HepG2 (cell line): ENCODE measurements around the gene CBLB. TPM values are rescaled to one million over a fixed set of nuclear protein-coding genes. Genes with fewer than 3 reads are reported as not detected.

Experiments
- YY1 ChIP-seq: IDR thresholded peaks from 2 replicates; pipeline ENCODE4 v1.6.1; 2011; ENCODE audit warnings: low read length, low read depth, moderate library complexity, mild to moderate bottlenecking; ENCODE audit not compliant: insufficient read depth, insufficient replicate concordance
- polyA plus RNA-seq, 8 experiments: library from polyadenylated mRNA; depleted of rRNA in 3 of 8; stranded (reverse) in 7 of 8; unstranded in 1 of 8; fragments of >200 nt; fragmentation: Illumina TruSeq in 4 of 8; extraction: Trizol in 4 of 8; gene quantifications; 2 replicates each; pipeline versions ENCODE4 v1.2.1 to v1.2.3, GENCODE V29; 2011 to 2016; ENCODE audit warnings: low read depth in 4 of 8, missing spikeins in 1 of 8, mixed read lengths in 1 of 8; ENCODE audit not compliant: insufficient read depth in 1 of 8
- total RNA-seq, 5 experiments: library from RNA; depleted of rRNA; stranded (reverse); fragments of >200 nt; fragmentation: Illumina TruSeq; extraction: Trizol; gene quantifications; 2 replicates each; pipeline ENCODE4 v1.2.3, GENCODE V29; 2016; ENCODE audit warnings: low read depth in 1 of 5
- TF ChIP-seq, protein P1 (sequence below): sonication (generic); formaldehyde crosslinking; IDR thresholded peaks from 2 replicates; pipeline ENCODE4 v1.4.0; 2020; ENCODE audit warnings: mild to moderate bottlenecking, missing genetic modification reagents
- TF ChIP-seq, protein P2 (sequence below): sonication (generic); formaldehyde crosslinking; IDR thresholded peaks from 2 replicates; pipeline ENCODE4 v1.8.0; 2022; ENCODE audit warnings: mild to moderate bottlenecking, missing genetic modification reagents

CBLB gene
- total and polyA plus RNA-seq, 2 of the 13 experiments (the other 11 are each of a cell fraction or from before 2014, with no cell fraction given) = 9.8 to 16.4 TPM

DNA sequence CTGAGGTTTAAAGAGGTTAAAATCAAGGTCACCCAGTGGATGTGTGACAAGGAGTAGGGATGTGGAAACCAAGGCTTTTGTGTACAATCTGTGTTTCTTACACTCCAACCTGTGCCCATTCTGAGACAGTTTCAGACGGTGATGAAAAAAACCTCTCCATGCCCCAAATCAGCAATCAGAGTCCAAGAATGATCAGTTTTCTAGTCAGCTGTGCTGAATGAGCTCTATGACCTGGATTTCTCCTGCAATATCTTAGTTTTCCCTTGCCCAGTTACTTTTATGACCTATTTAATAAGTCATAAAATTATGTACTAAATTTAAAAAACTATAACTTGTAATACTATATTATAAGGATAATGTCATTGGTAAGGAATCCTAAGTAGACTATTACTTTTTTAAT is 37.5 kb upstream of the CBLB start (continued):
- TF ChIP-seq, protein P1, sequence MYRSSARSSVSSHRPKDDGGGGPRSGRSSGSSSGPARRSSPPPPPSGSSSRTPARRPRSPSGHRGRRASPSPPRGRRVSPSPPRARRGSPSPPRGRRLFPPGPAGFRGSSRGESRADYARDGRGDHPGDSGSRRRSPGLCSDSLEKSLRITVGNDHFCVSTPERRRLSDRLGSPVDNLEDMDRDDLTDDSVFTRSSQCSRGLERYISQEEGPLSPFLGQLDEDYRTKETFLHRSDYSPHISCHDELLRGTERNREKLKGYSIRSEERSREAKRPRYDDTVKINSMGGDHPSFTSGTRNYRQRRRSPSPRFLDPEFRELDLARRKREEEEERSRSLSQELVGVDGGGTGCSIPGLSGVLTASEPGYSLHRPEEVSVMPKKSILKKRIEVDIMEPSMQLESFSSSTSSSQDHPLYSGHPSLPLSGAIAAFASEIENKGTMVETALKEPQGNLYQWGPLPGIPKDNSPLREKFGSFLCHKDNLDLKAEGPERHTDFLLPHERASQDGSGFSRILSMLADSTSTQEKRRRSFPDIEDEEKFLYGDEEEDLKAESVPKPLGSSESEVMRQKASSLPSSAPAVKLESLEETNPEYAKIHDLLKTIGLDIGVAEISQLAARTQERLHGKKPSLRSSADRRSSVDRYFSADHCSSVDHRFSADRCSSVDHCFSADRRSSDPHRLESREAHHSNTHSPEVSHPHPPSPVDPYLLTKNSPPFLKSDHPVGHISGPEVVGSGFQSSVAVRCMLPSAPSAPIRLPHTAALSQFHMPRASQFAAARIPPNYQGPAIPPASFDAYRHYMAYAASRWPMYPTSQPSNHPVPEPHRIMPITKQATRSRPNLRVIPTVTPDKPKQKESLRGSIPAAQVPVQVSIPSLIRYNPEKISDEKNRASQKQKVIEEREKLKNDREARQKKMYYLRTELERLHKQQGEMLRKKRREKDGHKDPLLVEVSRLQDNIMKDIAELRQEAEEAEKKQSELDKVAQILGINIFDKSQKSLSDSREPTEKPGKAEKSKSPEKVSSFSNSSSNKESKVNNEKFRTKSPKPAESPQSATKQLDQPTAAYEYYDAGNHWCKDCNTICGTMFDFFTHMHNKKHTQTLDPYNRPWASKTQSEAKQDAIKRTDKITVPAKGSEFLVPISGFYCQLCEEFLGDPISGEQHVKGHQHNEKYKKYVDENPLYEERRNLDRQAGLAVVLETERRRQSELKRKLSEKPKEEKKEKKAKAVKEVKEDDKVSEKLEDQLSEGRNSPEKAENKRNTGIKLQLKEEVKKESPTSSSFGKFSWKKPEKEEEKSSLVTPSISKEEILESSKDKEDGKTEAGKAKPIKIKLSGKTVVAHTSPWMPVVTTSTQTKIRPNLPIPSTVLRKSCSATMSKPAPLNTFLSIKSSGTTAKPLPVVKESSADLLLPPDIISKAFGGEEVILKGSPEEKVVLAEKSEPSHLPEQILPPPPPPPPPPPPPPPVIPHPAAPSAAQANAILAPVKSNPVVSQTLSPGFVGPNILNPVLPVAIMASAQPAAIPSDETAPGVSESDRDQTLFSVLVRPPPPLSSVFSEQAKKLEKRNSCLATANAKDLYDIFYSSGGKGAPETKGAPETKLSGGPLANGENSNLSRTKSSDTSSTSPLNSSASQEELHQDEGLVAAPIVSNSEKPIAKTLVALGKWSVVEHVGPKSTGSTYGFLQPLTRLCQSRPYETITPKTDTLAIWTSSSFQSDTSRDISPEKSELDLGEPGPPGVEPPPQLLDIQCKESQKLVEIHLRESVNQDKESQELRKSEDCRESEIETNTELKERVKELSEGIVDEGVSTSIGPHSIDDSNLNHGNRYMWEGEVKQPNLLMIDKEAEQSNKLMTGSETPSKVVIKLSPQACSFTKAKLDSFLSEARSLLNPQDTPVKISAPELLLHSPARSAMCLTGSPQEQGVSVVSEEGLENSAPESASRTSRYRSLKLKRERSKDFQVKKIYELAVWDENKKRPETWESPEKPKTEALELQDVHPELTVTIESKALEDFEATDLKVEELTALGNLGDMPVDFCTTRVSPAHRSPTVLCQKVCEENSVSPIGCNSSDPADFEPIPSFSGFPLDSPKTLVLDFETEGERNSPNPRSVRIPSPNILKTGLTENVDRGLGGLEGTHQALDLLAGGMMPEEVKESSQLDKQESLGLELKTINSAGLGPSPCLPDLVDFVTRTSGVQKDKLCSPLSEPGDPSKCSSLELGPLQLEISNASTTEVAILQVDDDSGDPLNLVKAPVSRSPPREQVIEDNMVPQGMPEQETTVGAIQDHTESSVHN (CRISPR knock-in tag) = no peak
- no peak for TF ChIP-seq YY1
- TF ChIP-seq, protein P2, sequence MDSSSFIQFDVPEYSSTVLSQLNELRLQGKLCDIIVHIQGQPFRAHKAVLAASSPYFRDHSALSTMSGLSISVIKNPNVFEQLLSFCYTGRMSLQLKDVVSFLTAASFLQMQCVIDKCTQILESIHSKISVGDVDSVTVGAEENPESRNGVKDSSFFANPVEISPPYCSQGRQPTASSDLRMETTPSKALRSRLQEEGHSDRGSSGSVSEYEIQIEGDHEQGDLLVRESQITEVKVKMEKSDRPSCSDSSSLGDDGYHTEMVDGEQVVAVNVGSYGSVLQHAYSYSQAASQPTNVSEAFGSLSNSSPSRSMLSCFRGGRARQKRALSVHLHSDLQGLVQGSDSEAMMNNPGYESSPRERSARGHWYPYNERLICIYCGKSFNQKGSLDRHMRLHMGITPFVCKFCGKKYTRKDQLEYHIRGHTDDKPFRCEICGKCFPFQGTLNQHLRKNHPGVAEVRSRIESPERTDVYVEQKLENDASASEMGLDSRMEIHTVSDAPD (CRISPR knock-in tag) = no peak
